HL-60/S4 treated with retinoic acid at 250 ng/mL for 4 days and 3 days (cell line): ENCODE measurements around the gene ID4.

Experiments used
- in situ Hi-C: fragments of 300-500 bp; cut with MboI; formaldehyde crosslinking; loops from 2 replicates; pipeline ENCODE4 v1.7.0; 2022; ENCODE audit warnings: low sequenced_read_pairs

The ID4 gene, protein sequence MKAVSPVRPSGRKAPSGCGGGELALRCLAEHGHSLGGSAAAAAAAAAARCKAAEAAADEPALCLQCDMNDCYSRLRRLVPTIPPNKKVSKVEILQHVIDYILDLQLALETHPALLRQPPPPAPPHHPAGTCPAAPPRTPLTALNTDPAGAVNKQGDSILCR

DNA sequence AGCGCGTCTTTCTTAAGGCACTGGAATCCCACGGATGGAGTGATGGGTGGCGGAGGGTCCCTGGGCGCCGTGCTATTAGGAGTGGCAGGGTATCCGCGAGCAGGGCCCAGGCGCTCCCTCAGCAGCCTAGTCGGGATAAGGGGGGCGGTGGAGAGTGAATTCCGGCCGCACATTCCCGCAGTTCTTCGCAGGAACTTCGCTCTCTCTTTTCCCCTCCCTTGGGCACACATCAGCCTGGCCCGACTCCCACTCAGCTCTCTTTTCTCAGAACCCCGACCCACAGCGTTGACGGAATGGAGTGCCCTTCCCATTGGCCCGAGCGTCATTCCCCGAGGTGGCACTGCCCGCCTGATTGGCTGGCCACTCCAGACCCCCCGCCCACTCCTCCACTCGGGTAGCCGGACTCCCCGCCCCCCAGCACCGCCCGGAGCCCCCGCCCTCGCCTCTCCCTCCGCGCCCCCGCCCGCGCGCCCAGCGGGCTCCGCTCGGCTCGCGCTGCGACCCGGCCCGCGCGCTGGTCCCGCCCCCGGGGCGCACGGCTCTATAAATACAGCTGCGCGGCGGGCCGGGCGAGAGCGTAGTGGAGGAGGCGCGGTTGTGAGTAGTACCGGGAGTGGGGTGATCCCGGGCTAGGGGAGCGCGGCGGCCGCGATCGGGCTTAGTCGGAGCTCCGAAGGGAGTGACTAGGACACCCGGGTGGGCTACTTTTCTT, at the start of gene ID4:
Gene ID4, plus strand, starts transcription at position 572 of the 712 bp plus-strand sequence. CDS start 385 bp downstream, outside the sequence.
- in situ Hi-C loops, result no loop called here

DNA sequence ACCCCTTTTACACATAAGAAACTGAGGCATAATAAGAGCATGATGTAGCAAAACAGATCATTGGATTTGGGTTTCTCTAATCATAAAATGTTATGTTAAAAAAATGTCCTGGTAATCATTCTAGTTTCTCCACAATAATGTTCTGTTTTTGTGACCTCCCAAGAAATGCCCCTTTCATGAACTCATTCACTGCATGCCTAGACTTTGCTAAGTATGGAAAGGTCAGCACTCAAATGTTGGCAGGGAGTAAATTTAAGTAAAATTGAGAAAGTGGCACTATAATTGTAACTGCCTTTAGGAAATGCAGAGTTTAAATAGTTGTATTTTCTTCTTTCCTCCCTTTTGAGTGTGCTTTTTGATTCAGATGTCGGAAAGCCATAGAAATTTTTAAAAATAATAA, 48.5 kb upstream of the ID4 start:
- in situ Hi-C loops, result no loop called here

DNA sequence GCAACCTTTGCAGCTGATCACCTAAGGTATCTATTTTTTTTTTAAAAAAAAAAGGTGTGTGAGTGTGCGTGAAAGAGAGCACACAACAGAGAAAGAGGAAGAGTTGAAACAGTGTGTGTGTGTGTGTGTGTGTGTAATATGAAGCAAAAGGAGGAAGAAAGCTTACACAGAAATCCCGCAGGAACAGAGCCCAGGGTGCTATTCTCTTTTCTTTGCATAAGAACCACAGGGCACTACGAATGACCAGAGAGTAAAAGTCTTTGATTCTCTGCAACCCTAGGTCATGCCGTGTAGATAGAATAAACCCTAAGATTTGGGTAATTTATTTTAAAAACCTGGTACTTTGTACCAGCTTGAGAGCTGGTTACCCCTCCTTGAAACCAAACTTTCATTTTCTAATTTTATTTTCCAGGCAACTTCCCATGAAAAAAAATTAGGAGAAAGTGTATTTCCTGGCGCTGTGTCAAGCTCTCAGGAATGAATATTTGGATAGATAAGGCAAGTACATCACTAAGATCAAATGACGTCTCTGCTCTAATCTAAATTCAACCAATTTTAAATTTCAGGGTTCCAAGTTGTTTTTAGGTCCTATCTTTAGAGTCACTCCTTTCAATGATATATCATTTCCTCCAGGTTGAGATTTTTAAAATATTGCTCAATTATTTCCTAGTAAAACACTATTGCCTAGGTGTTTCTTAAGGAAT, 47.9 kb upstream of the ID4 start:
- in situ Hi-C loops, result no loop called here

DNA sequence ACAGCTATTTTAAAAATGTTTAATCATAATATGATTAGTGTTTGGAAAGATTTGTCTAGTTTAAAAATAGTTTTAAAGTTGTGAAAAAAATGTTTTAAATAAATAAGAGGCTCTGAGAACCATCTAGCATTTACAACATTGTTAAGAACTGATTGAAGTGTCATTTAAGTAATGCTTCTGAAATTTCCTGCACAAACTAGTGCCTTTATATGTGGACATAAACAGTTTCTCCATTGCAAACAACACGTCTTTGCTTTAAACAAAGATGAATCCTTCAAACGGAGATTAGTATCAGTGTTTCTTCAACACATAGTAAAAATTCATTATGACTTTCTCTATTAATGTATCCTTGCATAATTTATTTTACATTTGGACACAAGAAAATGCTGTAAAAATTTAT, 45.9 kb upstream of the ID4 start:
- in situ Hi-C loops, result no loop called here

DNA sequence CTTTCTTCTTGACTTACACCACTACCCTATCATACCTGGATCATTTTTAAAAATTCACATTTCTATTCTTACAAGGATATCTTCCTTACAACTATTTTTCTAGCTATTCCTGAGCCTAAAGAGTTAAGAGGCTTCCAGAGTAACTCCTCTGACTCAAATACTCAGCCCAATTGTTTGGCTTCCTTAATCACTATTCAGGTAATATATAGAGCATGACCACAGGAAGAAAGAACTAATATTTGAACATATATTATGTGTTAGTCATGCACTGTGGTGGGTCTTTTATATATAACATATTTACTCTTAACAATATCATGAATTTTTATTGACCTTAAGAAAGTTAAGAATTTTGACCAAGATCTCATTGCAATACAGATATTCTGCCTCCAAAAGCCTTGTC, 42.0 kb upstream of the ID4 start:
- in situ Hi-C loops, result no loop called here

DNA sequence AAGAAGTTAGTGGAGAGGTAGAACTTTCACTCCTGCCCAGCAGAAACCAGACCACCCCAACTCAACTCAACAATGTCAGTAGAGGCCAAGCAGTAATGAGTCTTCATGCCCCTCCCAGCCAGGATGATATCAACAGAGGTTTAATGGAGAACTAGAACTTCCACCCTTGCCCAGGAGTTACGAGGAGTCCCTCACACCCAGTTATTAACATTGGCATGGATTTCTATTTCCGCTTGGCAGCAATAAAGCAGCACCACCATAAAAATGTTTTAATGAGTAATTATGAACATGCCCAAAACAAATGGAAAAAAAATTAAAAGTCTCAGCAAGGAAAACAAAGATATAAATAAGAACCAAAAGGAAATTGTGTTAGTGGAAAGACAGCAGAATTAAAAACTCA, 40.7 kb upstream of the ID4 start:
- in situ Hi-C loops, result no loop called here

DNA sequence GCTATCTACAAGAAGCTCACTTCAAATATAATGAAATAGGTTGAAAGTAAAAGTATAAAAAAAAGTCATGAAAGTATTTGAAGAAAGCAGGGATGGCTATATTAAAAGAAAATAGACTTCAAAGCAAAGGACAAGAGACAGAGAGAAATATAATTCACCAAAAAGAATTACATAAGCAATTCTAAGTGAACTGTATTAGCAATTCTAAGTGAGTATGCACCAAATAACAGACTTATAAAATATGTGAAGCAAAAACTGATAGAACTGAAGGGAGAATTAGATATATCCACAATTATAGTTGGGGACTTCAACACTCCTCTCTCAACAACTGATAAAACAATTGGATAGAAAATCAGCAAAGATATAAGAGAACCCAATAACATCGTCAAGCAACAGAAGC, 38.8 kb upstream of the ID4 start:
- in situ Hi-C loops, result no loop called here

DNA sequence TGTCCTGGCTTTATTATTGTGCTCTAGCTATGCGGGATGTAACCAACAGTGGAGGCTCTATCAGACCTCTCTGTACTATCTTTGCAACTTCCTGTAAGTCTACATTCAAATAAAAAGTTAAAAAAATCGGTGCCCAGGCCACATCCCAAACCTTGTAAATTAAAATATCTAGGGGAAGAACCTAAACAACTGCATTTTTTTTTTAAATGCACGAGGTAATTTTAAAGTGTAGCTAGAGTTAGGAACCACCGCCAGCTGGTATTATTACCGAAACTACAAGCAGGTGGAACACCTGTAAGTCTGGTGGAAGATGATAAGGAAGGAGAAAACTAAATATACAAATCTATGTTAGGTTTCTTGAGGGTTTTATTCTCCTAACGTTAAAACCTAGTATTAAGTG, 34.5 kb upstream of the ID4 start:
- in situ Hi-C loops, result no loop called here

DNA sequence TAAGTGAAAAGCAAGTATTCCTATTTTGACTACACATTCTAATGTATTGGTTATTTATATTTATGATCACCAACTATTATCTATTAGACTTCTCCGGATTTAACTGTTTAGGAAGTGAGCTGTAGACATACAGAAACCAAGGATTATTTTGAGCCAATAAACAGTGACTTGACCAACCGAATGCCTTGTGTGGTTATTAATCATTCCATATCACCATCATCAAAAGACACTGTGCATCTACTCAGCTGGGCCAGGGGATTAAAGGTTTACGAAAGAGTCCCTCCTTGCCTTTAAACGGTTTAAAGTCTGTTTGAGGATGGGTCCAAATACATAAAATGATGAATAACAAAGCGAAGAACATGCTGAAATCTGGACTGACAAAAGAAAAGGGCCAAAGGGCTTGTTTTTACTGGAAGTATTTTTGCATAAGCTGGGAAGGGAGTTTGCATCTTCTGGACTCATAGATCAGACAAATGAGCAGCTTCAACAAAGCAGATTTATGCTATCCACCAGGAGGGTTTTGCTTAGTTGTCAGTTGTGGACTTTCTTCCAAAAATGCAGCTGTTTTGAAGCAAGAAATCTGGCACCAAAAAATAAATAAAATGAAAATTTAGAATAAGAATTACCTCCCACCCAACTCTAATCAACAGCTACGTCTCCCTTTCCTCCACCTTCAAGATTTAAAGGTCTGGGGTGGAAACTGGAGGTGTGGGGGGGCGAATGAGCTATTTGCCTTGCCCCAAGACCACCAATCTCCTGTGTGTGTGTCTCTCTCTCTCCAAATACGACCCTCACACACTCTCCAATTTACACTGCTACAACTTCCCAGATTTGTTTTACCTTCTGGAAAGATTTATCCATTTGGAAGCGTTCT, 33.6 kb upstream of the ID4 start:
- in situ Hi-C loops, result no loop called here

DNA sequence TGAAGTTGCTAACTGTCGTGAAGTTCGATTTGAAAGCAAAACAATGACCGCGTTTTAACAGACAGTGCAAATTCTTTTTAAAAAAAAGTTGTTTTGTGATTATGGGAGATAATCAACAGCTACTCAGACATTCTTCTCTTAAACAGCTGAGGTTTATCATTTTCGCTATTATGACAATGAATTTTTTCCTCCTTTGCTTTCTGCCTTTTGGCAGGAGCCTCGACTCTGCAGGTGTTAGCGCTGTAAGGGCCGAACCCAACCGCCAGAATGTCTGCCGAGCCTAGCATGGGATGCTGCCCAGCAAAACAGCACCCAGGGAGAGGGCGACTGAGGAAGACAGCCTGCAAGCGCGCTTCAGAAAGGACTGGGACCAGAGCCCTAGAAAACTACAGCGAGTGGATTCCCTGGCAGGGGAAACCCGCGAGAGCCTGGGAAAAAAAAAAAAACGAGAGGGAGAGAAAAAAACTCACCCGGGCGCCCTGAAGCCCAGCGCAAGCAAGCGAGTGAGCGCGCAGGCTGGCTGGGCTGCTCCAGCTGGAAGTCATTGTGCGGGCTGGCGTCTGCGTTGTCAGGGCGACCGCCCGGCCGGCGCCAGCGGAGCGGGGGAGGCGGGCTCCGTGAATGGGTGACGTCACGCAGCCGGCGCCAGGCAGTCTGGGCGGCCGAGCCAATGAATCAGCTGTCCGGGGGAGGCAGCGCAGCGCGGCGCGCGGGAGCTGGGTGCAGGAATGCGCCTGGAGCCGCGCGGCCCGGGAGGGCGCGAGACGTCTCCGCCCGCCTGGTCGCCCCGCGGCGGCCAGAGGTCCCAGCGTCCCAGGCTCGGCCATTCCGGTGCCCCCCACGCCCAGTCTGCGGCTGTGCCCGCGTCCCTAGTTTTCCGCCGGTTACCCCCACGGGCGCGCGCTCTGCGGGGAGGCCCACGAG, 32.7 kb upstream of the ID4 start:
- in situ Hi-C loops, result no loop called here

DNA sequence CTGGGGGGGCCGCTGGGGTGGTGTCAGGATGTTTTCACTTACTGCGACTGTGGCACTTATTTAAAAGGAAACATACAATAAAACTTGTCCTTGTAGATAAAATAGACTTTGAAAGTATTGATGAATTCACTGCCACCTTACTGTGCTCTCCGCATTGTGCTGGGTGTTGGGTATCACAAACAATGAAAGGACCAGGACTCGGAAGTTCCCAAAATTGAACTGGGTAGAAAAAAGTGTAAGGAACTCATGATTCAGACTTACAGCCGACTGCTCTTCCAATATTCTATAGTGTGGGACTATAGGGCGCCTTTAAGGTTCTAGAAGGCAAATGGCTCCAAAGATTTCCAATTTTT, 32.1 kb upstream of the ID4 start:
- in situ Hi-C loops, result no loop called here

DNA sequence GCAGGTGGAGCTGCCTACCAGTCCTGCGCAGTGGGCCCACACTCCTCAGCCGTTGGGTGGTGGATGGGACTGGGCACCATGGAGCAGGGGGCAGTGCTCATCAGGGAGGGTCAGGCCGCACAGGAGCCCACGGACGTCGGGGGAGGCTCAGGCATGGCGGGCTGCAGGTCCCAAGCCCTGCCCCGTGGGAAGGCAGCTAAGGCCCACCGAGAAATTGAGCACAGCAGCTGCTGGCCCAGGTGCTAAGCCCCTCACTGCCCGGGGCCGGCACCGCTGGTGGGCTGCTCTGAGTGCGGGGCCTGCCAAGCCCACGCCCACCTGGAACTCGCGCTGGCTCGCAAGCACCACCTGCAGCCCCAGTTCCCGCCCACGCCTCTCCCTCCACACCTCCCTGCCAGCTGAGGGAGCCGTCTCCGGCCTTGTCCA, 30.2 kb upstream of the ID4 start:
- in situ Hi-C loops, result no loop called here

DNA sequence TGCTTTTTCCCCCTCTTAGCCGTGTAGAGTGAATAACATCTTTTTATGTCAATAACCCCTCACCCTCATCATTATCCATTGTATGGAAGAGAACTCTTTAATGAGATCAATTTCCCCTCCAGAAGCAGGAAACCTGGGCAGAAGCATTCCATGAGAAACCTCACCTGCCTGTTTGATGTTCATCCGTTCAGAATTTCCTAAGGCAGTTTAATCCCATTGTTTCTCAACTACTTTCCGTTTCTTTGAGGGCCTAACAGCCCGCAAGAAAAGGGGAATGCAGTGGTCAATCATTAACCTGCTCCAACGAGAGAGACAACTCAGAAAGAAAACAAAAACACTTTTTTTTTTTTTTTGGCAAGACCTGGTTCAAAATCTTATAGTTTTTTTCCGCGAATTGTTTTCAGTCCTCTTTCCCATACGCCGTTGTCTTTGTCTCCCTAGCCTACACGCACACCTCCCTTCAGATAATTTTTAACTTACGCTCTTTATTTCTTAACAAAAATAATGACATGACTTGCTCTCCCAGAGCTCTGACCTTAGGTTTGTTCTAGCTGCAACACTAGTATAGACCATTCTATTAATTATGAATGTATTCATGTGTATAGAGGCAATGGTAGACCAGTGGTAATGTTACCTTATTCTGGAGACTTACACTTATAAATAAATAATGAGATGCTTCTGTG, 25.6 kb upstream of the ID4 start:
- in situ Hi-C loops, result no loop called here

DNA sequence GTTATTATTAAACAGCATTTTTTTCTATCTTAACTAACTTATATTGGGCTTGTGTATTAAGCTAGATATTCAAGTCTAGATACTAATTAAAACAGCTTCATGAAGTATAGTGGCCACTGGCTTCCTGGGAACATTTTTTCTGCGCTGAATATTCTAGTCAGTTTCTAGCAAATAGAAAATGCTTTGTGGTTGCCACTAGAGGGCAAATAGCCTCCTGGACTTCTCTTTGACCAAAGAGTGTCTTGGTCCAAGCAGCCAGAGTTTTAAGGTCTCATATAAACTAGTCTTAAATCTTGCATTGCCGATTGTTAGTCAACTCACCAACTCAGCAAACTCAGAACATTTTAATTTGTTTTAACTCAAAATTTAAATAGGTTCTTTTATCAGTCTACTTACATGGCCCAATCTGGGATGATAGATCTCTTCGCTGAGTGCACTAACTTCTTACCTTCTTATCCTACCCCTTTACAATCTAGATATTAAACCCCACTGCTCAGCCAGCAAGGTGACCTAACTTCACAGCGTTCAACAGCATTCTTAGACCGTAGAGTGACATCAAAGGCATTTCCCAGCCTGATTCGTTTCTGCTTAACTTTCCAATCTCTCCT, 24.6 kb upstream of the ID4 start:
- in situ Hi-C loops, result no loop called here

DNA sequence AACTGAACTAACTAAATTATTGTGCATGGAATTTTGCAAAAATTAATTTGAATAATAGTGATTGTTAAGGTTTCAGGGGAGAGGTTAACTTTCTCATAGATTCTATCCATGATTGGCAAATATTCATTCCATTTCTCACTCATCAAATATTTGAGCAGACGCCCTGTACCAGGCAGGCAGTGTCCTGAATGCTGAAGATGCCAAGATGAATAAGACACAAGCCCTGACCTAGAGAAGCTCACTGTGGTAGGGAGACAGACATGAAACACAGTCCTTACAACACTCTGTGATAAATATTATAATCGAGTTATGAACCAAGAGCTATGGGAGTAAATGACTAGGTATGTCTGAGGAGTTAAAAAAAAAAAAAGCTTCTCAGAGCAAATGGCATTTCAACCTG, 18.4 kb upstream of the ID4 start:
- in situ Hi-C loops, result no loop called here

DNA sequence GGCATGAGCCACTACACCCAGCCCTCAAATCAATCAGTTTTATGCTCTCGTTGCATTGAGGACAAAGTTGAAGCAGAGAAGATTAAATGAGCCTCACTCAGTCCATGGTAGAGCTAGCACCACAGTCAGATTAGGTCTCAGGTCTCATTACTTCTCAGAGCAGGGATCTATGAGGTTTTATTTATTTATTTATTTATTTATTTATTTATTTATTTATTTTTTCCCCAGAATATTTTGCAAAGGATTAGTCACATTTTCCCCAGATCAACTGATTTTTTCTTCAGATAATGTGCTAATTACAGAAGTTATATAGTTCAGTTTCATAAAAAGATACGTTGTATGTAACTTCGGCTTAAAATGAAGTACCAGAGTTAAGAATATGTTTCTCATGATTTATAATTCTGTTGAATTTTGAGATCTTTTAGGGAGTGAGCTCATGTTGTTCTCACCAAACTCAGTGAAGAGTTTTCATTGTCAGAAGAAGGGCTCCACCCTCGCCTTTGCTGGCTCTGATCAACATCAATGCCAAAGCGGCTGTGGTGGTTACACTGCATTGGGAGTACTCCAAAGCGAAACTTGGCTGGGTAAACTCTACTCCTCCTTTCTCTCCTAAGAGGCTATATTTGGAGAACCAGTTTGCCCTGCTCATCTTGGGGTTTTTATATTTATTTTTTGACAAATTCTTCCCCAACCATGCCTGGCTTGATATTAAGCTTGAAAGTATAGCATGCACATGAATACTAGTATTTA, 12.9 kb upstream of the ID4 start:
- in situ Hi-C loops, result no loop called here

DNA sequence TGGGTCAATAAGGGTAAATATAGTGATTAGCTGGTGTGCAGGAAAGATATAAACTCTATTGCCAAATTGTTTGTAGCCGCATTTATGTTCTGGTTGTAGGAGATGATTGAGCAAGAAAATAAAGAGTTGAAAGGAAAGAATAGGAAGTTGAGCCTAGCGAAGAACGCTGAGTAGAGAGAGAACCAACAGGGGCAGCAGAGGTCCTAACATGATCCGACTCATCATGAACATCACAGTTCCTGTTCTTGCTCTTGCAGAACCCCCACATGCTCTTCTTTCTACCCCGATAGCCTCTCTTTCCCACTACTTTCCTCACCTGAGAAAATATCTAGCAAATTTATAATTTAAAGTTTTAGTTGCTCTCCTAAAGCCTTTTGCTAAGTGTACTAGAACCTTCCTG, 9.9 kb upstream of the ID4 start:
- in situ Hi-C loops, result no loop called here

DNA sequence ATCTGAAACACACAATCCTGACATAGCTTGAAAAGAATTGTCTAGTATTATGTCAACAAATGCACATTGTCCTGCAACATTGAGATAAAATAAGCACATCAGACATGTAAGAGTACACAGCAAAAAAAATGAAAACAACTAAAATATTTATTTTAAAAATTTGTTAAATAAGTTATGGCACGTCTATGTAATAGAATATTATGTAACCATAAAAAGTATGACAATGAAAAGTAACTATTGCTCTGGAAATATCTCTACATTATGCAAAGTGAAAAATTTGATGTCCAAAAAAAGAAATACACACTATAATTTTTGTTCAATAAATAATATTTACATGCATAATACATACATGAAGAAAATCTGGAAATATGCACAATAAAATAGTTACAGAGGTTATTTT, 9.3 kb upstream of the ID4 start:
- in situ Hi-C loops, result no loop called here

DNA sequence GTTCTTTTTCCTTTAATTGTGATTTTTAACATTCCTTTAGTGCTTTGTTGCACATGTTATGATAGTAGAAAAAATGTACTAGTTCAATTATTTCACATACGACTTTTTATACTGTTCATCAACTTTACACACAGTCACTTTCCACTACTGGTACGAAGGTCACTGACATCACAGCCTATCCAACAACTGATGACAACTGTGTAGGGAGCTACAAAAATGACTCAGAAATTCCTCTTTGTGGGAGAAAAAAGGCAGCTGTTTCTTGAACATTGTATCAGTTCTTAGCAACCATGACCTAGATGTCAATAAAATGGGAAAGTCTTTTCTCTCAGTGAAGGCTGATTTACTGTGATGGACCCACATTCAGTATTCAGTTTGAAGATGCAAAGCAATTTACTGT, 7.0 kb upstream of the ID4 start:
- in situ Hi-C loops, result no loop called here
